Erythroblast (primary cell): Measurements from ENCODE around the gene AOPEP.

ENCODE experiments used
- DNase-seq, 2 experiments: peaks; one replicate each; lab custom pipeline; 2025; lab: John Stamatoyannopoulos, UW
- GATA1 ChIP-seq: IDR thresholded peaks from 2 replicates; pipeline ENCODE4 v1.6.1; 2011; ENCODE audit warnings: low read depth, mild to moderate bottlenecking, control low read depth, low read length, moderate library complexity
- POLR2A ChIP-seq: IDR thresholded peaks from 2 replicates; pipeline ENCODE4 v1.6.1; 2011; ENCODE audit warnings: mild to moderate bottlenecking, low read length

AOPEP gene

DNA sequence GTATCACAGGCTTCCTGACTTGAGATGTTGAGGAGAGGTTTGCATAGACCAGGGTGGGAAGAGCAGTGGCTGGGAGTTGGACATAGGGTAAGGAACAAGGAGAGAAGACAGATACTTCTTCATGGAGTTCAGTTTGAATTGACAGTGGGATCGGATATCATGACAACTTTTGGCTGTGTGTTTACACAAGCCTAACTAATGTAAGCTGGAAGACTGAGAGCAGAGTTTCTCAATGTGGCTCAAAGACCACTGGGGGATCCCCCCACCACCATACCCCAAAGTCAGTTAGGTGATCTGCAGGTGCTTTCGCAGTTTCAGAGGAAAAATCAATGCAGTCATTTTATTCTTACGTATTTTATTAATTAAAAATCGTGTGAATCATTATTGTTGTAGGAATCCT is 125.9 kb downstream of the AOPEP start:
- no peak for TF ChIP-seq GATA1
- TF ChIP-seq POLR2A, result no peak
- DNase-seq, result no peak

DNA sequence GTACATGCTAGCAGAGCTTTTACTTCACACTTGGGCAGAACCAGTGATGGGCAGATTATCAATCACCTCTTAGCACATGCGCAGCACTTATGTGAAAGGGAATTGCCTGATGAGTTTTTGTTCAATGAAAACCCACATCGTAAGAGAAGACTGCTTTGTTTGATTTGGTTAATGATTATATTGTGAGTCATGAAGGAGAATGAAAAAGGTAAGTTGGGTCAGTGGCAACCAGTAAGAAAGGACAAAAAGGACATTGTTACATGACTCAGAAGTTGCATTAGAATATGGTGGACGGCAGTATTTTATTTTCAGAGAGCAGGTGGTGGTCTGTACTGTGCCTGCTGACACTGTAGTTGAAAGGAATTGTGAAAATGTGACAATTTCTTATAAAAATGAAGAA is 127.4 kb downstream of the AOPEP start:
- TF ChIP-seq GATA1, result no peak
- TF ChIP-seq POLR2A, result no peak
- no peak for DNase-seq

DNA sequence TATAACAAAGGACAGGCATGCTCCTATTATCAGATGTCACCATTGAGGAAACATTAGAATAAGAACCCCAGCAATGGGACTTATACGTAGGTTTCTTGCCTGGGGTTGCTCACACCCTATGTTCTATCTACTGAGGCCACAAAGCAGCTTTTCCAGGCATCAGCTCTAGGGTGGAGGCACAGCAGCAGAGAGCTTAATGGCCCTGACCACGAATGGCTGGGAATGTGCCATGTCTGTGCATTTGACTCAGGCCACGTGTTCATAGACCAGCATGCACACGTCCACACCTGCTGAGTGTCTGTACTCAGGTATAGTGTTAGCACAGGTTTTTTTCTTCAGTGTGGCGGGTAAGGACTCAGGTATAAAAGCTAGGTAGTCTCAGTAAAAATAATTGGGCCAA is 129.4 kb downstream of the AOPEP start:
- DNase-seq, result no peak
- no peak for TF ChIP-seq GATA1
- TF ChIP-seq POLR2A, result no peak

GRCh38 chr9:94857791-94858190 is 131.3 kb downstream of the AOPEP start:
- TF ChIP-seq GATA1 (no peak), POLR2A (no peak)
- no peak for DNase-seq

DNA sequence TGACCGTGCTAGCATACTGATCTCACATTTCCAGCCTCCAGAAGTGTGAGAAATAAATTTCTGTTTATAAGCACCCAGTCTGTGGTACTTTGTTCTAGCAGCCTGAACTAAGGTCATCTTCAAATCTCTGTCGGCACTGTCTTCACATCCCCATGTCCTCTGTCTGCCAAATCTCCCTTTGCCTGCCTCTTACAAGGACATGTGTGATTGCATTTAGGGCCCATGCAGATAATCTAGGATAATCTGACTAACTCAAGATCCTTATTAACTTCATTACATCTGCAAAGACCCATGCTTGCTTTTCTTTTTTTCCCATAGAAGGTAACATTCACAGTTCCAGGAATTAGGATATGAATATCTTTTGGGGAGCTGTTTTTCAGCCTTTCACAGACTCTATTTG is 132.7 kb downstream of the AOPEP start:
- DNase-seq, result no peak
- TF ChIP-seq GATA1, result no peak
- no peak for TF ChIP-seq POLR2A

DNA sequence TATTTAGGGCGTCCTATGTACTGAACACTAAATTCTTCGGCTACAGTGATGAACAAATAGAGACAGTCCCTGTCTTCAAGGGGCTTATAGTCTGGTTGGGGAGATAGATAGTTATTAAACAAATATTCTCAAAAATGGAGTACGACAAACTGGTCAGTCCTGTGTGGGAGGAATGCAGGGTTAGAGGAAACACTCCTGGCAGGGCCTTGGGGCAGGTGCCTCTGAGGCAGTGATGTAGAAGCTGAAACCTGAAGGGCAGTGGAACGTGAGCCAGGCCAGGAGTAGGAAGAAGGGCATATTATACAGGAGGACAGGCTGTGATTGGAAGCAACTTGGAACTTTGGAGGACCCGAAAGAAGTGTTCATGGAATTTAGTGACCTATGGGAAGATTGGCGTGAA is 133.4 kb downstream of the AOPEP start:
- TF ChIP-seq POLR2A, result no peak
- TF ChIP-seq GATA1, result no peak
- no peak for DNase-seq

- TF ChIP-seq POLR2A, result no peak
- TF ChIP-seq GATA1, result no peak
- DNase-seq, result no peak
Observed at GRCh38 chr9:94860678-94861588, 134.4 kb downstream of the AOPEP start.

- no peak for DNase-seq
- TF ChIP-seq POLR2A, result no peak
- no peak for TF ChIP-seq GATA1
Observed at GRCh38 chr9:94861589-94862272, 135.2 kb downstream of the AOPEP start.

GRCh38 chr9:94864196-94864595 is 137.7 kb downstream of the AOPEP start:
- no peak for TF ChIP-seq POLR2A
- no peak for TF ChIP-seq GATA1
- DNase-seq, result no peak

- TF ChIP-seq POLR2A (no peak), GATA1 (no peak)
- DNase-seq, result no peak
Observed at GRCh38 chr9:94864862-94865509, 138.5 kb downstream of the AOPEP start.

- no peak for DNase-seq
- TF ChIP-seq POLR2A (no peak), GATA1 (no peak)
Observed at GRCh38 chr9:94865582-94866452, 139.3 kb downstream of the AOPEP start.

GRCh38 chr9:94866770-94867169 is 140.3 kb downstream of the AOPEP start:
- TF ChIP-seq POLR2A (no peak), GATA1 (no peak)
- DNase-seq, result no peak

DNA sequence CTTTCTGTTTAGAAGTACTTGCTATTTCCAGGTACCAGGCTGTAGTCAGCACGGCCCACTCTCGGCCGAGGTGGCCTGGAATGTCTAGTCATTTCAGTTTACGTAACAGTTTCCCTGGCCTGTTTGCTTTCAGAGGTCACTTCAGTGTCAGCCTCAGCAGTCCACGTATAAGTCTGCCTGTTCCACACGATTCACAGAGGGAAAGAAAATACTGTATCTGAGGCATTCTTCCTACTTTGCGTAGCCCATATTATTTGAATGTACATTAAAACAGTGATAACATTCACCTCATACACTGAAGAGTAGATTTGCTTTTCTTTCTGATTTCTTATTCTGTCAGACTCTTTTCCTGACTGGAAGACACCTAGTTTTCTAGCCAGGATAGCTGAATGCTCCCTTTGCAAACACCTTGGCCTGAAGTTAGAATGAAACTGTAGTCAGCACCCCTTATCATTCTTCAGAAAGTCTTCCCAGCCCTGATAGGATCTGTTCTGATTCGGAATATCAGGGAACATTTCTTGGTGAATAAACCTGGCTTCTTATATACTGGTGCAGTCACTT is 140.9 kb downstream of the AOPEP start:
- TF ChIP-seq POLR2A (no peak), GATA1 (no peak)
- DNase-seq, result no peak

- no peak for DNase-seq
- TF ChIP-seq GATA1 (no peak), POLR2A (no peak)
Observed at GRCh38 chr9:94867842-94868312, 141.4 kb downstream of the AOPEP start.
